Mesodermal cell (in vitro differentiated cells): ENCODE measurements around the gene CFAP100. TPM values are rescaled to one million over a fixed set of nuclear protein-coding genes. Genes with fewer than 3 reads are reported as not detected.

Source experiments
- H3K27ac ChIP-seq: 2 replicates; pipeline ENCODE4 v1.7.0; 2013; ENCODE audit warnings: mild to moderate bottlenecking, low read depth, low read length, moderate library complexity; ENCODE audit not compliant: severe bottlenecking
- H3K36me3 ChIP-seq: 2 replicates; pipeline ENCODE4 v1.7.1; 2013; ENCODE audit warnings: mild to moderate bottlenecking, low read length, moderate library complexity; ENCODE audit not compliant: control insufficient read depth, insufficient read depth
- H3K4me1 ChIP-seq: one replicate; pipeline ENCODE4 v1.7.1; 2013; ENCODE audit warnings: mild to moderate bottlenecking, low read length; ENCODE audit not compliant: insufficient read depth, control insufficient read depth, poor library complexity, severe bottlenecking
- H3K4me3 ChIP-seq: 2 replicates; pipeline ENCODE4 v1.7.0; 2013; ENCODE audit warnings: low read length, control low read depth, mild to moderate bottlenecking; ENCODE audit not compliant: insufficient read depth, poor library complexity, severe bottlenecking; ENCODE audit errors: extremely low read depth
- H3K9me3 ChIP-seq: 2 replicates; pipeline ENCODE4 v1.7.1; 2013; ENCODE audit warnings: mild to moderate bottlenecking, low read length, moderate library complexity; ENCODE audit not compliant: control insufficient read depth
- WGBS, 2 experiments: methylation state at CpG; one replicate each; pipeline ENCODE4 v1.1.5; 2013; ENCODE audit warnings: missing lambda C conversion rate in 2 of 2; ENCODE audit not compliant: insufficient coverage in 2 of 2; 5-methylcytosine and 5-hydroxymethylcytosine counted together
- polyA plus RNA-seq, 2 experiments: library from polyadenylated mRNA; stranded (reverse); fragments of 50-300 nt; gene quantifications; one replicate each; pipeline ENCODE4 v1.2.3, GENCODE V29; 2013

CFAP100 gene
- polyA plus RNA-seq (2013, experiment 1 of 2), result not detected
- polyA plus RNA-seq (2013, experiment 2 of 2), result not detected

DNA sequence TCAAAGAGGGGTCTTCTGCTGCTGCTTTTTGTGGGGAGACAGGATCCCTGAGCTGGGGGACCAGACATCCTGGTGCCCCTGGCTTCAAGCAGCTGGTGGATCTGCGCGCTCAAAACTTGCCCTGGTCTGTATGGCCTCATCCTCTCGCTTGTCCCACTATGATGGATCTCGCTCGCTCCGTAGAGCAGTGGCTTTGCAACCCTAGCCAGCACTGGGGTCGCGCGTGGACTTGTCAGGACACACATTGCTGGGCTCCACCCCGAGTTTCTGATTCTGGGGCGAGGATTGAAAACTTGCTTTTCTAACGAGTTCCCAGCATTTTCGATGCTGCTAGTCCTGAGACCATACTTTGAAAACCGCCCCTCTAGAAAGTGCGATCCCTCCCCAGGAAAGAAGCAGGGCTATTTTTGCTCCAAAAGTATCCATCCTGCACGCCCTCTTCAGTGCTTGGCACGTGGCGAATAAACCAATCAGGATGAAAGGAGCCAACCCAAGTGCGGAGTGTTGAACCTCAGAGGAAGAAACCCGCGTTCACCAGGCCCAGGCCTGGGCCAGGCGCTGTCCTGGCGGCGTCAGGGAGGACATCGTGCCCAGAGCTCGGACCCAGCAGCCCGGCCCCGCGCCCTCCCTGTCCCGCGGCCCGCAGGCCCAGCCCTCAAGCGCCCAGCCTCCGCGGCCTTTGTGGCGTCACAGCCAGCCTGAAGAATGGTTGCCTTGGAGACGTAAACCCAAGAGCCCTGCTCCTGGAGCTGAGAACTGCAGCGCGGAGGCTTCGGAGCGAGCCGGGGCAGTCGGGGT lies at the start of gene CFAP100:
Gene CFAP100, plus strand, starts transcription at position 731 of the 798 bp plus-strand sequence. CDS start 1,092 bp downstream, outside the sequence.
- Histone ChIP-seq H3K4me1 (peaks cover 4% of the 10 kb centered on the region), H3K9me3 (no peaks in the 10 kb centered on the region), H3K36me3 (no peaks in the 10 kb centered on the region), H3K4me3 (peak within 1 kb of the TSS; percentile 22), H3K27ac (no peak within 1 kb of the TSS)
- 36 to 47% methylated on average over 33 to 42 of the region's 43 CpGs for WGBS, 2 experiments

DNA sequence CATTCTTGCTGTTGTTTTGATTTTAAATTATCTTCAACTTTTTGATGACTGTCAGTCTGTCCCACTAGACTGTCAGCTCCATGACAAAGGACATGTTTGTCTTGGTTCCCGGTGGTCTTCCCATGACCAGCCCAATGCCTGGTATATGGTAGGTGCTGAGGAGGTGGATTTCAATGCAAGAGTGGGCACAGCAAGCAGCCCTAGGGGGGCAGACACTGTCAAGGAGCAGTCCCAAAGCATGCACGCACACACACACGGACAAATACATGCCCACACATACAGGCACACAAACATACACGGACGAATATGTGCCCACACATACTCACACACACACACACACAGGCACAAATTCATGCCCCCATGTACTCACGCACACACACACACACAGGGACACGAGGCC lies 49.5 kb upstream of the CFAP100 start:
- no peak overlapping the region for H3K4me3 ChIP-seq
- no peaks in the 10 kb centered on the region for H3K4me1 ChIP-seq
- WGBS, 2 experiments, result 84 to 90% methylated on average over 3 to 6 of the region's 7 CpGs
- no peaks in the 10 kb centered on the region for H3K9me3 ChIP-seq
- H3K36me3 ChIP-seq, result no peaks in the 10 kb centered on the region
- H3K27ac ChIP-seq, result no peak overlapping the region

DNA sequence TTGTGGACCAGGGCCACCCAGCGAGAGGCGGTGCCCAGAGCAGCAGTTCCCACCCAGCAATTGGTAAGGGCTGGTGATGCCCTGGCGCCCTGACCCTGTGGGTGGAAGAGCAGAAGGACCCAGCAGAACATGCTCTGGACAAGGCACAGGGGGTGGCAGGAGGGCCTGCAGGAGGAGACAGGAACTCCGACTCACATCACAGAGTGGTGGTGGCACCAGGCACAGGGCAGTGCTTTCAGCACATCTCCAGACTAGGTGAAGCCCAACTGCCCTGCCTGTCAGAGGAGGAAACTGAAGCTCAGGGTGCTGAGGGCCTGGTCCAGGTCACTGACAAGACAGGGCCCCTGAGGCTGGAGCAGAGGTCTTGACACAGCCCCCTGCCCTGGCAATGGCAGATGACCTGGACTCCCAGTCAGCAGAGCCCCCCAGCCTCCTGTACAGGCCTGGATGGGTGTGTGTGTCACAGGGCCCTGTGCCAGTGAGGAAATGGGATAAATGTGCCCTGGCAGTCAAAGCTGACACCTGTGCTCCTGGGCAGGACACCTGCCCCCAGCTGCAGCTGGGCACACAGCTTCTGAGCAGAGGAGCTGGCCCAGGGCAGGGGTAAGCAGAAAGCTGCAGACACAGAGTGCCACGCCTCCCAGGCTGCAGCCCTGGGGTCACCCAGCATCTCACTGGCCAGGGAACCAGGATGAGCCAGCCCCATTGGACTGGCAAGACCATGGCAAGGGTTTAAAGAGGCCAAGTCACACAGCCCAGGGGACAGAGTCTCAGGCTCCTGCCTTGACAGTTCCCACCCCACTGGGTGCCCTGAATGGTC lies 48.9 kb upstream of the CFAP100 start:
- H3K4me1 ChIP-seq, result no peaks in the 10 kb centered on the region
- no peaks in the 10 kb centered on the region for H3K9me3 ChIP-seq
- H3K27ac ChIP-seq, result no peak overlapping the region
- 91 to 95% methylated on average over 4 to 5 of the region's 5 CpGs for WGBS, 2 experiments
- H3K36me3 ChIP-seq, result no peaks in the 10 kb centered on the region
- no peak overlapping the region for H3K4me3 ChIP-seq

GRCh38 chr3:126346466-126346865 lies 48.2 kb upstream of the CFAP100 start:
- H3K9me3 ChIP-seq, result no peaks in the 10 kb centered on the region
- no peaks in the 10 kb centered on the region for H3K4me1 ChIP-seq
- no peak overlapping the region for H3K27ac ChIP-seq
- H3K4me3 ChIP-seq, result no peak overlapping the region
- H3K36me3 ChIP-seq, result no peaks in the 10 kb centered on the region
- WGBS, 2 experiments, result 90 to 100% methylated on average over 1 of the region's 2 CpGs

DNA sequence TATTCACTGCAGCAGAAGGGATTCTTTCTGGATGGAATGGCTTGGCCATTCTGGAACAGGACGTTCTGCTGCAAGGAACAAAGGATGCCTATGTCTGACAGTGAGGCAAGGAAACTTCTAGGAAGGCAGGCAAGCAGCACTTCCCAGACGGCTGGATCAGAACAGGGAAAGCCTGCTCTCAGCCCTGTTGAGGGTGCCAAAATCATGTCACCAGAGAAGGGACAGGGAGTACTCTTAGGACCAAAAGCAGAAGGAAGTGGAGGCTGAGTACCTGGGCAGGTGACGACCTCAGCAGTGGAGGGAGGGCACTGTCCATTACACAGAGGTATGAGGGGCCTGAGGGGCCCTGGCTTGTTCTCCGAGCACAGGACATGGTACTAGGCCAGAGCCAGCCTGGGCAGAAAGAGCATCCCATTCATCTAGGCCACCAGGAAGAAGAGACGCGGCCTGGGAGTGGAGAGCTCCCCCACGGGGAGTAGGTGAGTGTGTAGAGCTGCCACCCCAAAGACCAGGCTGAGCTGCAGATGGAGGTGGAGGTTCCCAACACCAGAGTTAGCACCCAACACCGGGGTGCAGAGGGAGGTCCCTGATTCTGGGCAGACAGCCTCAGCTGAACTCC lies 47.1 kb upstream of the CFAP100 start:
- no peaks in the 10 kb centered on the region for H3K4me1 ChIP-seq
- WGBS, 2 experiments, result 90 to 95% methylated on average over 3 to 8 of the region's 8 CpGs
- H3K4me3 ChIP-seq, result no peak overlapping the region
- no peaks in the 10 kb centered on the region for H3K9me3 ChIP-seq
- H3K36me3 ChIP-seq, result no peaks in the 10 kb centered on the region
- H3K27ac ChIP-seq, result no peak overlapping the region

DNA sequence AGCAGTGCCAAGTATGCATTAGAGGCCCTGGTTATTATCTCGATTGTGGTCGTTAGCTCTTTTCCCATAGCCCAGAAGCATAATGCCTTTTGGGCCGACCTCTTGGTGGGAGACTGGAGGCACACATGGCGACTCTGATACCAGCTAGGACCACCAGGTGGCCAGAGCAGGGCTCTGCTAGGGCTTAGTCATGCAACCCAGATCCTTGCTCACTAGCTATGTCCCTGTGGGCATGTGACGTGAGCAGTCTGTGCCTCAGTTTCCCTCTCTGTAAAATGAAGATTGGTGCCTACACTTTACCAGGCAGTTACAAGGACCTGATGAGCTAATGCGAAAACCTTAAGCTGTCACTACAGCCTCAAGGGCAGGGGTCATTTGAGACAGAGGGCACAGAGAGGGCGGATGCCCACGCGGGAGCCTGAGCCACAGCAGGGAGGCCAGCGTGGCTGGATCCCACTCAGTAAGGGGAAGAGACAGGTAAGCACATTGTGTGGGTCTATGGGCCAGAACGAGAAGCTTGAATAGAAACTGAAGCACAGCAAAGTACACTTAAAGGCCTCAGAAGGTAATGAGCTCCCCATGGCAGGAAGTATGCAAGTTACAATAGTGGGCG lies 46.3 kb upstream of the CFAP100 start:
- Histone ChIP-seq H3K9me3 (no peaks in the 10 kb centered on the region), H3K4me1 (no peaks in the 10 kb centered on the region), H3K36me3 (no peaks in the 10 kb centered on the region), H3K4me3 (no peak overlapping the region), H3K27ac (no peak overlapping the region)
- WGBS, 2 experiments, result 90 to 93% methylated on average over 11 to 12 of the region's 12 CpGs

DNA sequence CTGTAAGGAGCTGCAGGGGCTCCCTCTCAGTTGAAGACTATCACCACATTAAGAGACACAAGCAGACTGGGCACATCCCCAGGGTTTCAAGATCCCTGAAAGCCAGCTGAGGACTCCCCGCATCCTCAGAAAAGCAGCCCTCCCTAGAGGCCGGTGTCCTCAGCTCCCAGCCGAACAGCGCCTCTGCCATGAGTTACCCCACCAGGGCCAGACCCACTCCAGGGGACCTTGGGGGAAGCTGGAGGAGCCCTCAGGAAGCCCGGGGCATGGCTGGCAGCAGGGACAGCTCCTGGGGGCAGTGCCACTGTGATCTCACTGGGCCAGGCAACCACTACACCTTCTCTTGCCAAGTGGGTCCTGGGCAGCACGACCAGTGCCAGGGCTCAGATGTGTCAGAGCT lies 45.6 kb upstream of the CFAP100 start:
- 93 to 98% methylated on average over 4 of the region's 6 CpGs for WGBS, 2 experiments

GRCh38 chr3:126349611-126350501 lies 44.9 kb upstream of the CFAP100 start:
- Histone ChIP-seq H3K9me3 (no peaks in the 10 kb centered on the region), H3K36me3 (no peaks in the 10 kb centered on the region), H3K4me3 (no peak overlapping the region), H3K27ac (no peak overlapping the region), H3K4me1 (no peaks in the 10 kb centered on the region)
- 90 to 91% methylated on average over 9 to 12 of the region's 15 CpGs for WGBS, 2 experiments

More for the DNA sequence above, 45.6 kb upstream of the CFAP100 start:
- H3K27ac ChIP-seq, result no peak overlapping the region
- H3K36me3 ChIP-seq, result no peaks in the 10 kb centered on the region
- H3K4me3 ChIP-seq, result no peak overlapping the region
- H3K4me1 ChIP-seq, result no peaks in the 10 kb centered on the region
- H3K9me3 ChIP-seq, result no peaks in the 10 kb centered on the region

DNA sequence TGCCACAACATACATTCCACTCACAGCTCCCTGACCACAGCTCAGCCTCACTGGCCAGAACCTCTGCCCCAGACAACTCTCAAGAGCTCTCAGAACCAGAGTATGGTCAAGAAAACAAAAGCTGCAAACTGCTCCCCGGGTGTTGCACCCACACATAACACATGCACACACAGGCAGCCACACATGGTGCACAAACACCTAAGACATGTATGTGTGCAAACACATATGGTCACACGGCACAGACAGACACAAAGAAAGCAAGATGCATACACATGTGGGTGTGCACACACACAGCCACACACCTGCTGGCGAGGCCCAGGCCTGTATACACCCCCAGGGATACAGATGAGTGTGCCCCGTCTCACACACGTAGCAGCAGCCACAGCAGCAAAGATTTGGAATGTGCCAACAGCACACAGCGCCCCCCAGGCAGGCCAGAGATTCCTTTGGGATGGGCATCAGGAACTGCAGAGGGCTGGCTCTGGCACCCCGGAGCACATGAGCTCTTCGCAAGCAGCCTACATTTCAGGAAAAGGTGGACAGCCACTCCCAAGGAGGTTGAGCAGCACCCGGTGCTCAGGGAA lies 44.1 kb upstream of the CFAP100 start:
- Histone ChIP-seq H3K9me3 (no peaks in the 10 kb centered on the region), H3K27ac (no peak overlapping the region), H3K4me1 (peaks cover 2% of the 10 kb centered on the region), H3K4me3 (no peak overlapping the region), H3K36me3 (no peaks in the 10 kb centered on the region)
- WGBS, 2 experiments, result 91 to 92% methylated on average over 9 of the region's 9 CpGs
